NCI-H82 (cell line): ENCODE results near the gene RAB24.
A peak's percentile ranks its signal among the peaks of the same experiment; 100 is the strongest.
"Not testable (repeated sequence)": the region's sequence is repeated elsewhere in the genome, so short reads cannot be mapped to it uniquely, and the experiment has no call there.

ENCODE experiments used
- DNase-seq: peaks from one replicate; lab custom pipeline; 2025; lab: John Stamatoyannopoulos, UW

Gene RAB24

GRCh38 chr5:177310757-177311391 lies 7.4 kb upstream of the RAB24 start:
- peak; percentile 79 for DNase-seq

GRCh38 chr5:177310332-177310731 lies 6.8 kb upstream of the RAB24 start:
- no peak for DNase-seq

GRCh38 chr5:177309351-177310191 lies 6.1 kb upstream of the RAB24 start:
- peak; percentile 80 for DNase-seq

GRCh38 chr5:177308740-177309139 lies 5.2 kb upstream of the RAB24 start:
- no peak for DNase-seq

- no peak for DNase-seq
These were observed 4.2 kb upstream of the RAB24 start for GRCh38 chr5:177307544-177308363.

GRCh38 chr5:177306674-177307543 lies 3.4 kb upstream of the RAB24 start:
- DNase-seq: no peak

GRCh38 chr5:177306103-177306640 lies 2.7 kb upstream of the RAB24 start:
- not testable (repeated sequence) for DNase-seq

- DNase-seq: peak; percentile 15
These were observed 1.0 kb upstream of the RAB24 start for GRCh38 chr5:177304392-177305119.

GRCh38 chr5:177303925-177304391 lies 439 bp upstream of the RAB24 start:
- DNase-seq: no peak

GRCh38 chr5:177302354-177303110 lies 987 bp downstream of the RAB24 start:
- DNase-seq: peak; percentile 37

- no peak for DNase-seq
These were observed 1.9 kb downstream of the RAB24 start for GRCh38 chr5:177301503-177302165.

- DNase-seq: no peak
These were observed 2.6 kb downstream of the RAB24 start for GRCh38 chr5:177300951-177301350.

GRCh38 chr5:177300236-177300880 lies 3.2 kb downstream of the RAB24 start:
- DNase-seq: no peak

GRCh38 chr5:177299697-177300096 lies 3.8 kb downstream of the RAB24 start:
- no peak for DNase-seq

- no peak for DNase-seq
These were observed 5.6 kb downstream of the RAB24 start for GRCh38 chr5:177297922-177298321.

- DNase-seq: no peak
These were observed 6.9 kb downstream of the RAB24 start for GRCh38 chr5:177296581-177296980.

GRCh38 chr5:177295924-177296323 lies 7.6 kb downstream of the RAB24 start:
- DNase-seq: no peak

GRCh38 chr5:177294632-177295031 lies 8.9 kb downstream of the RAB24 start:
- no peak for DNase-seq
